Measurements from ENCODE around the gene PRTG. TPM values are rescaled to one million over a fixed set of nuclear protein-coding genes. Genes with fewer than 3 reads are reported as not detected.
A peak's percentile ranks its signal among the peaks of the same experiment; 100 is the strongest.

PRTG gene
- total RNA-seq, 3 donors from 2014 or later: 0.41 to 2.0 (median 0.78) TPM

DNA sequence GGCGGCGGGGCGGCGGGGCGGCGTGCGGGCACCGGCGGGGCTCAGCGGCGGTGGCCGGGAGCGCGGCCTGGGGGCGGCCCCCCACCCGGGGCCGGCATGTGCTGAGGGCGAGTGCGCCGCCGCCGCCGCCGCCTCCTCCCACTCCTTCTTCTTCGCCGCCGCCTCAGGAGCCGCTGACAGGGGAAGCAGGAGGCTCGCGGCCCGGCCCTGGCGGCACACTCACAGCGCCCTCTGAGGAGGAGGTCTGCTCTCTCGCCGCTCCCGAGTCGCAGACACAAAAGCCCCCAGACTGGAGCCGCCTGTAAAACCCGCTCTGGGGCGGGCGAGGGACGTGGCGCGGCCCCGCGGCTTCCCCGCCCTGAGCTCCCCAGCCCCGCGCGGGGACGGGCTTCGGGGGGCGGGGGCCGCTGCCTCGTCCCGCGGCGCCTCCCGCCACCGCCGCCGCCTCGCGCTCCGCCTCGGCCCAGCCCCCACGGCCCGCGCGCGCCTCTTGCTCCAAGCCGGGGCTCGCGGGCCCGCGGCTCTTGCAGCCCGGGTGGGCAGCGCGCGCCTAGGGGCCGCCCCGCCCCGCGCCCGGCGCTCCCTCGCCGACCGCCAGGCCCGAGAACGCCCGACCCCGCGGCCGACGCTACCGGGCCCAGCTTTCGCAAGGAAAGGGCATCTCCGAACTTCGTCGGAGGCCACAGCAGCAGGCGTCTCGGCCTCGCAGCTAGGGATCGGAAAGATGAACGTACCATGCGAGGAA, 154.7 kb downstream of the PRTG start, which contains the start of gene PYGO1:
PYGO1 (minus strand) TSS at position 276 of the 745 bp plus-strand sequence. CDS start 462 bp downstream, outside the sequence.
- Histone ChIP-seq H3K9me3 (no peaks in the 10 kb centered on the region), H3K36me3 (ENCODE audit: low read depth) (no peaks in the 10 kb centered on the region), H3K4me1 (ENCODE audit: low read depth) (no peaks in the 10 kb centered on the region), H3K4me3 (peak within 1 kb of the TSS; percentile 9)
- ATAC-seq (peak; percentile 63), DNase-seq (peak; percentile 24 to 53 (median 38))
- TF ChIP-seq, protein P1, sequence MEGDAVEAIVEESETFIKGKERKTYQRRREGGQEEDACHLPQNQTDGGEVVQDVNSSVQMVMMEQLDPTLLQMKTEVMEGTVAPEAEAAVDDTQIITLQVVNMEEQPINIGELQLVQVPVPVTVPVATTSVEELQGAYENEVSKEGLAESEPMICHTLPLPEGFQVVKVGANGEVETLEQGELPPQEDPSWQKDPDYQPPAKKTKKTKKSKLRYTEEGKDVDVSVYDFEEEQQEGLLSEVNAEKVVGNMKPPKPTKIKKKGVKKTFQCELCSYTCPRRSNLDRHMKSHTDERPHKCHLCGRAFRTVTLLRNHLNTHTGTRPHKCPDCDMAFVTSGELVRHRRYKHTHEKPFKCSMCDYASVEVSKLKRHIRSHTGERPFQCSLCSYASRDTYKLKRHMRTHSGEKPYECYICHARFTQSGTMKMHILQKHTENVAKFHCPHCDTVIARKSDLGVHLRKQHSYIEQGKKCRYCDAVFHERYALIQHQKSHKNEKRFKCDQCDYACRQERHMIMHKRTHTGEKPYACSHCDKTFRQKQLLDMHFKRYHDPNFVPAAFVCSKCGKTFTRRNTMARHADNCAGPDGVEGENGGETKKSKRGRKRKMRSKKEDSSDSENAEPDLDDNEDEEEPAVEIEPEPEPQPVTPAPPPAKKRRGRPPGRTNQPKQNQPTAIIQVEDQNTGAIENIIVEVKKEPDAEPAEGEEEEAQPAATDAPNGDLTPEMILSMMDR (IDR thresholded peaks at IDR 0.05): no peak
- intact Hi-C loops (cut with DNase I, micrococcal nuclease): no loop called here

GRCh38 chr15:55587321-55588069, 155.5 kb downstream of the PRTG start:
- intact Hi-C loops (cut with DNase I, micrococcal nuclease): no loop called here
- ATAC-seq: peak; percentile 31
- H3K36me3 ChIP-seq (ENCODE audit: low read depth): no peaks in the 10 kb centered on the region
- H3K4me3 ChIP-seq: peak overlapping the region; percentile 9
- no peaks in the 10 kb centered on the region for H3K4me1 ChIP-seq (ENCODE audit: low read depth)
- TF ChIP-seq, protein P1 (IDR thresholded peaks at IDR 0.05): no peak
- peak in 1 of 3 donors; percentile 4 for DNase-seq
- H3K9me3 ChIP-seq: no peaks in the 10 kb centered on the region

GRCh38 chr15:55586808-55587207, 156.1 kb downstream of the PRTG start:
- intact Hi-C loops (cut with DNase I, micrococcal nuclease): no loop called here
- Histone ChIP-seq H3K36me3 (ENCODE audit: low read depth) (no peaks in the 10 kb centered on the region), H3K4me3 (no peak overlapping the region), H3K4me1 (ENCODE audit: low read depth) (no peaks in the 10 kb centered on the region), H3K9me3 (no peaks in the 10 kb centered on the region)
- ATAC-seq (no peak), DNase-seq (no peak)
- TF ChIP-seq, protein P1 (IDR thresholded peaks at IDR 0.05): no peak

DNA sequence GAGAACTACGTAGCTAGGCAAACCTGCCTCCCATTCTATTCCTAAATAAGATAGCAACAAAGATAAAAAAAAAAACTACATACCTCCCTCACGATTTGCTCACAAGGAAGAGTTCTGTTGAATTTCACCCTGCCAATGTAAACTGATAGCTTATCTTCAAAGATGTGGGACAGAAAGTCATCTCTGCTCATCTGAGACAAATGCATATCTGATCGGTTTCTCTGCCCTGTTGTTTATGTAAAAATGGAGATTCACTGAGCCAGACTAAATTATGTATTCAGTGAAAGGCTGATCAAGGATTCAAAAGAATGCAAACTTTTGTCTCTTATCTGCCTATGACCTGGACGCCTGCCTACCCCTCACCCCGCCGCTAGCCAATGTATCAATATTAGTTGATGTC, 166.0 kb downstream of the PRTG start:
- H3K36me3 ChIP-seq (ENCODE audit: low read depth): no peaks in the 10 kb centered on the region
- no peaks in the 10 kb centered on the region for H3K9me3 ChIP-seq
- intact Hi-C loops (cut with DNase I, micrococcal nuclease): no loop called here
- no peak overlapping the region for H3K4me3 ChIP-seq
- no peaks in the 10 kb centered on the region for H3K4me1 ChIP-seq (ENCODE audit: low read depth)
- no peak for ATAC-seq
- DNase-seq: no peak
- TF ChIP-seq, protein P1 (IDR thresholded peaks at IDR 0.05): no peak

DNA sequence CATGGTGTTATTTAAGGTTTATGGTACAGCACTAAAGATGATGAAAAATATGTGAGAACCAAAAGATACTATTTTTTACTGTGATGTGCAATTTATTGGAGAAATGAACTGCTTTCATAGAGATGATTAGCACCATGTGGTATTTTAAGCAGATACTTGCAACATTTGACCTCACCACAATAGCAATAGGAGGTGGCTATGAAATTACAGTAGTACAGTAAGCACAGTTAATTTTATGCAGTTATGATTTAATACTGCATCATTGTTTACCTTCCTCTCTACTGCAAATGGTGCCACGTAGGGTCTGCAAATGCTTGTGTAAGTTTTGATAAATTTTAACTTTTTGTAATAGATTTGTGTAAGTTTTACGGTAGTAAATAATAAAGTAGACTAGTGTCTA, 168.9 kb downstream of the PRTG start:
- DNase-seq (no peak), ATAC-seq (no peak)
- TF ChIP-seq, protein P1 (IDR thresholded peaks at IDR 0.05): no peak
- H3K9me3 ChIP-seq: no peaks in the 10 kb centered on the region
- H3K36me3 ChIP-seq (ENCODE audit: low read depth): no peaks in the 10 kb centered on the region
- intact Hi-C loops (cut with DNase I, micrococcal nuclease): no loop called here
- H3K4me1 ChIP-seq (ENCODE audit: low read depth): no peaks in the 10 kb centered on the region
- no peak overlapping the region for H3K4me3 ChIP-seq
